Frontal cortex (tissue), 4 donors: ENCODE results near the gene TCF12. TPM values are rescaled to one million over a fixed set of nuclear protein-coding genes. Genes with fewer than 3 reads are reported as not detected.

Experiments
- DNase-seq, 2 donors: peaks; one replicate each; pipeline ENCODE4 v3.0.0; 2012; ENCODE audit warnings: low spot score in 2 of 2
- FAIRE-seq: peaks from 2 replicates; lab custom pipeline; 2012; peaks lifted over from hg19 to GRCh38; lab: Jason Lieb, UNC
- total RNA-seq: library from RNA; depleted of rRNA; stranded (reverse); fragments of >200 nt; gene quantifications from one replicate; pipeline ENCODE4 v1.2.3, GENCODE V29; 2014
- donor health status: control.
- donor health status: control.
- donor health status: control.

Gene TCF12
- total RNA-seq, 1 donor from 2014 or later, result 87.2 TPM

DNA sequence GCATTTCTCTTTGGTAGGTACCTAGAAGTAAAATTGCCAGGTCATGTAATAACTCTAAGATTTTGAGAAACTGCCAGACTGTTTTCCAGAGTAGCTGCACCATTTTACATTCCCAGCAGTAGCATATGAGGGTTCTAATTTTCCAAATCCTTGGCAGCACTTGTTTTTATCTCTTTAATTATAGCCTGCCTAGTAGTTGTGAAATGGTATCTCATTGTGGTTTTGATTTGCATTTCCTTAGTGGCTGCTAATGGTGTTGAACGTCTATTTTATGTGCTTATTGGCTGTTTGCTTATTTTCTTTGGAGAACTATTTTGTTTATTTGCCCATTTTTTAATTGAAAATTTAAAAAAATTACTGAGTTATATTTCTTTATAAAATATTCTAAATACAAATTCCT is 117.9 kb downstream of the TCF12 start:
- DNase-seq, result no peak

DNA sequence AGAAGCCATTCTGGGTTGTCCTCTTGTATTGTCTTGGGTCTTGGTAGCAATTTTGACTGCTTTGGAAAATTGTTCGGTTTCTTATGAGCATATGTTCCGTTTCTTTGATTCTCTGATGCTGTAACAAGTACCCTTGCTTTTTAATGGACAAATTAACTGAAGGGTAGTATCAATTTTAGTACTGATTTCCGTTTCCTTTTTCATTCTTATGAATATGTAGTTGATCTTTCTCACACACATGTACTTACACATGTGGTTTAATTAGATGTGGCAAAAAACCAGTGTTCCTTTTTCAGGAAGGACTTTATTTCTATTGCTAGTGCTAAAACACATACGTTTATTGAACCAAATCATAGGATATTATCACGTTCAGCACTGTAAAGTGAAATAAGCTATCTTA is 119.1 kb downstream of the TCF12 start:
- FAIRE-seq (no peak), DNase-seq (no peak)

More for the DNA sequence above, 117.9 kb downstream of the TCF12 start:
- FAIRE-seq, result no peak

DNA sequence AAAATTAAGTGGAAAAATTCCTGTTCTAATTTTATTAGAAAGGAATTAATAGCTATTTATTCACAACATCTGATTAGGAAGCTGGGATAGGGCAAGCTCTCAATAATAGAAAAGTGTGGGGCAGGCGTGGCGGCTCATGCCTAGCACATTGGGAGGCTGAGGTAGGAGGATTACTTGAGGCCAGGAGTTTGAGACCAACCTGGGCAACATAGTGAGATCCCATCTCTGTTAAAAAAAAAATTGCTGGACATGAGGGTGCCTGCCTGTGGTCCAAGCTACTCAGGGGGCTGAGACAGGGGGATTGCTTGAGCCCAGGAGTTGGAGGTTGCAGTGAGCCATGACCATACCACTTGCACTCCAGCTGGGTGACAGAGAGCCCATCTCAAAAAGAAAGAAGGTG is 119.6 kb downstream of the TCF12 start:
- no peak for DNase-seq

GRCh38 chr15:57038496-57038895 is 120.1 kb downstream of the TCF12 start:
- FAIRE-seq, result no peak

More for the DNA sequence above, 119.6 kb downstream of the TCF12 start:
- no peak for FAIRE-seq

DNA sequence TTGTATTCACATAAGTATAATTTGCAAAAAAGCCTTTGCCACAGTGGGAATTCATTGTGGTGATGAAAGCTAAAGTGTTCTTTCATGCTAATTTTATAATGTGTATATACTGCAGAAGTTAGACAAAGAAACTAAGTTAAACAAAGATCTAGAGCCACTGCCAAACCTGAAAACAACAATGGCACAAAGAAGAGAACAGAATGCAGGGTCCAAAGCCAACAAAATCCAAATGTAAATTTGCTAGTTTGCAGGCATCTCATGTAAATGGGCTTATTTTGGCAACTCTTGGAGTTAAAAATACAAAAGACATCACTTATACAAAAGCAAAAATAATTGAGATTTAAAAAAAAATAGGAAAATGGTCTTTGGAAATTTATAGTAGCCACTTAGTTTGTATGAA is 123.0 kb downstream of the TCF12 start:
- FAIRE-seq (peak; percentile 56), DNase-seq (no peak)

More at GRCh38 chr15:57038496-57038895, 120.1 kb downstream of the TCF12 start:
- no peak for DNase-seq

DNA sequence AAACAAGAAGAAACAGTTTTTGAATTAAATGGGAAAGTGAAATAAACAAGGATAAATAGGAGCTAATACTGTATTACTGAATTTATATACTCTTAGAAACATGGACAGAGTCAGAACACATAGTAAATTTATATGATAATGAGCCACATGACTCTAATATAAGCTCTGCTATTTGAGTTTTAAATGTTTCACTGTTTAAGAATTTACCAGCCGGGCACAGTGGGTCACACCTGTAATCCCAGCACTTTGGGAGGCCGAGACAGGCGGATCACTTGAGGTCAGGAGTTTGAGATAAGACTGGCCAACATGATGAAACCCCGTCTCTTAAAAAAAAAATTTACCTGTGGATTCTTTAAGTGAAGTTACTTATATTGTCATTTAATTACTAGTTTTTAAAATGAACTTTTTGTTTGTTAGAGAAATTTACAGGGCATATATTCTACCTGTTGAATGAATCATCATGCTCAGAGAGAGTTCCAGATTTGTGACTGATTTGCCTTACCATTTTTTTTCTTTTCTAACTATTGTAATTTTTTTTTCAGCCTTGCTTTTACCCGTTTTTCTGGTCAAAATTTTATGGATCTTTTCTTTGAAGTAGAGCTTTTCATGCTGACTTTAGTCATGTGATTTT is 125.7 kb downstream of the TCF12 start:
- DNase-seq (no peak), FAIRE-seq (no peak)

GRCh38 chr15:57044970-57045369 is 126.5 kb downstream of the TCF12 start:
- FAIRE-seq (no peak), DNase-seq (no peak)

DNA sequence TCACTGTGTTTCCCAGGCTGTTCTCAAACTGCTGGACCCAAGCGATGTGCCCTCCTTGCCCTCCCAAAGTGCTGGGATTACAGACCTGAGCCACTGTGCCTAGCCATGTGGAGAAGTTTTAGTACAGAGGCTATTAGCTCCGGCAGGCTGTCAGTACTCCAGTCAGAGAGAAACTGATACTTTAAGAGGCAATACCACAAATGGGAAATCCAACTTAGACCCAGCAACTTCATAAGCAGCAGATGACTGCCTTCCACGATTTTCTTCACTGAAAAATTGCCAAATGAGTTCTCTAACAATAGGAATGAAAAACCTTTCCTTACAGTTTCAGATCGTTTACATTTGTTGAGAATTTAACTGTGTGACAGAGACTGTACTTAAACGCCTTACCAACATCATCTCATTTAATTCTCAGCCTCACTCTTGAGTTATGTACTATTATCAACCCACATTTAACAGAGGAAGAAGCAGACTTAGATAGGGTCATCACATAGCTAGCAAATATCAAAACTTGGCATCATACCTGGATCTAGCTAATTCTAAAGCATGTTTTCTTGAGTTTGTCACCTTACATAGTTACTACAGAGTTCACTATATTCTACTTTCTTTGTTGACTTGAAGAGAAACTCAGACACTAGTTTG is 127.4 kb downstream of the TCF12 start:
- DNase-seq, result no peak
- FAIRE-seq, result no peak

- FAIRE-seq (no peak), DNase-seq (no peak)
Observed at GRCh38 chr15:57048930-57049549, 130.6 kb downstream of the TCF12 start.

GRCh38 chr15:57053470-57053869 is 135.0 kb downstream of the TCF12 start:
- DNase-seq, result no peak
- FAIRE-seq, result no peak

DNA sequence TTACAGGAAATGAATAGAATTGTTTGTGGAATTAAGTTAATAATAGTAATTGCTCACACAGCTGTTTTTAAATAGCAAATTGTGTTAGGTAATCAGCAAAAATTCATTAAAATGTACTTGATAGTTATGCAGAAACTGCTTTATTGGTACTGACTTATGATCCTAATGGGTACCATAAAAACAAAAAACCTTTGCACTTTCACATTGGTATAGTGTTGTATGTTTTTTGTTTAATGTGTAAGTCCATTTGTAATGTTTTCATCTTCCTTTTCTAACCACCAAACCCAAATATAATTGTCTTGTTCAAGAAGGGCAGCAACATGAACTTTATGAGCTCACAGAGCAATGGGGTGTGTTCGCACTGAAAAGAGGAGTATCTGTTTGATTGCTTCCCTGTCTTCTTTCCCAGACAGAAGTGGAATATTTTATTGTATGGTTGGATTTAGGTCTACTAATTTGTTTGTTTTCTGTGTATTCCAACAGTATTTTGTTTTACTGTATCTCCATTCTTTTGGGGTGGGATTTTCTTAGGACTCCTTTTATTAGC is 135.8 kb downstream of the TCF12 start:
- FAIRE-seq (no peak), DNase-seq (no peak)

- no peak for DNase-seq
Observed at GRCh38 chr15:57056357-57056756, 137.9 kb downstream of the TCF12 start.

GRCh38 chr15:57057134-57057930 is 138.9 kb downstream of the TCF12 start:
- no peak for DNase-seq
- no peak for FAIRE-seq

More at GRCh38 chr15:57056357-57056756, 137.9 kb downstream of the TCF12 start:
- FAIRE-seq, result no peak

DNA sequence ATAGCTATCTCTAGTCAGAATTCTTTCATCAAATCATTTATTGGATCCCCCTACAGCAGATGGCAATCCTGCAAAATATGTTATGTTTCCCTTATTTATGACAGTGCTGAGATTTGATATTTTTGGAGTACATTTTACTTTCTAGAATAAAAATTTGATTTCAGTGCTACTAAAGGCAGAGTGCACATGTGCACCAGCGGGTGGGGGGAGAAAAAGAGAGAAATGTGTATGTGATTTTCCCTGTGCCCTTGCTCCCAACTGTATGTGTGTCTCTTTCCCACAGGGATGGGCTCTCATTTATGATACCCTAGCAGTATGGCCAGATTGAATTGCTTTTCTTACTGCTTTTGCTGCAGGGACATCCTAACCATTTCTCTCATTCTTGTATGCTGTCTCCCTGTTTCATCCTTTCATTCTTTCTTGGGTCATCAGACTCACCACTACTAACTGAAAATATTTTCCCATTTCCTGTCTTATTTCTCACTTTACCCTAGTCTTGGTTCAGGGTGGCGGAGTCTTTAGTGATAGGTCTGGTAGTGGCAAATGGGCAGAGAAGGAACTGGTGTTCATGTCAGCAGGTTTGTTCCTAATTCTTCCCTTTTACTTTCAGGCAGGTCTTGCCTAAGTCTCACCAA is 140.7 kb downstream of the TCF12 start:
- DNase-seq (no peak), FAIRE-seq (no peak)

DNA sequence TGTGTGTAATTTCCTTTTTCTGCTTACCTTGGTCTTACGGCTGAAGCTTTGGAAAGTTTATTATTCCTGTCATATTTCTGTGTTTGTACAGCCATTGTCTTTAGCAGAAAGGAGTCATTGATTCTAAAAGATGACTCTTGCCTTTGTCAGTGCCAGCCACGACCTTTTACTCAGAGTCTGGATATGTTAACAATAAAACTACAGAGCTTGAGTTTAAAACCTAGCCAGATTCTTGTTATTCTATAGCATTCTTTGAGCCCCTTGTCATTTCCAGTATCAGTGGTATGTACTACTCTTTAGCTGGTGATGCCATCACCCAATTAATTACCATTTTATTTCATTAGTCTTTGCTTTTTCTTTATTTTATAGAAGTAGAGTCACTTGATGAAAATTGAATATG is 142.4 kb downstream of the TCF12 start:
- no peak for DNase-seq

DNA sequence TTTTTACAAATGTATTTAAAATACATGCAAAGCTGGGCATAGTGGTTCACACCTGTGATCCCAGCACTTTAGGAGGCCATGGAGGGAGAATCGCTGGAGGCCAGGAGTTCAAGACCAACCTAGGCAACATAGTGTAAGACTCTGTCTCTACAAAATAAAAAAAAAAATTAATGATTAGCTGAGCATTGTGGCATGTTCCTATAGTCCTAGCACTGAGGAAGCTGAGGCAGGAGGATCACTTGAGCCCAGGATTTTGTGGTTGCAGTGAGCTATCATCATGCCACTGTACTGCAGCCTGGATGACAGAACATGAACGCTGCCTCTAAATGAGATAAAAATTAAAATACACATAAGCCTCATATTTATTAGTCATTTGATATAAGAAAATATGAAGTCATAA is 142.8 kb downstream of the TCF12 start:
- FAIRE-seq (no peak), DNase-seq (no peak)

More for the DNA sequence above, 142.4 kb downstream of the TCF12 start:
- FAIRE-seq, result no peak

- FAIRE-seq (no peak), DNase-seq (no peak)
Observed at GRCh38 chr15:57061696-57062095, 143.3 kb downstream of the TCF12 start.

DNA sequence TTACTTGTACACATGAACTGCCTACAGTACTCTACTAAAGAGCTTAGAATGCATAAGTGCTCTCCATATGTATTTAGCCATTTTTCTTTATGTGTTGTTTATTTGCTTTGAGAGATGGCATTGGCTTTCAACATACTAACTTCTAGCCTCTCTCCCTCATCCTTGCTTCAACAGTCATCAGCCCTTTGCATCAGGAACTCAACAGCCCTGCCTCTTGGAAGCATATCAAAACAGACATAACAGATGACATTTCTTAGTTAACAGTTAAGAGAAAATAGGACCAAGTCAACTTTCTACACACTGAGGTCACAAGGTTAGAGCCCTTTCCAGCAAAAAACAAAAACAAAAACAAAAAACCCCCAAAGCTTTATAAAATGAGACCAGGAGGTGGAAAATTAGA is 145.6 kb downstream of the TCF12 start:
- DNase-seq (no peak), FAIRE-seq (no peak)

DNA sequence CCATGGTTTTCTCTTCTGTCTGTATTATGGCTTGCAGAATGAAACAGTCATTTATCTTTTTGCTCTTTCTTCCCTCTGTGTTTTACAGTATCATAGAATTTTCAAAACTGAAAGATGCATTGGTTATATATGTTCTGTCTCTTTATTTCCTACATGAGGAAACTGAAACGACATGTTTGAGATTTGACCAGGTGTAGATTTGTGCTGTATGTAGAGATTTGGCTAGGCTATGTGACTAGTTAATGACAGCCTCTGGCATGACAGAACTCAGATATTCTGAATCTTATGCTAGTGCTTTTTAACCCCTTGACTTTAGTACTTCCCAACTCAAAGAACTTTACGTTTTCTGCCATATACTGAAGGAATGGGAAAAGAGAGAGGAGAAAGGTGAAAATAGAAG is 151.0 kb downstream of the TCF12 start:
- DNase-seq (no peak), FAIRE-seq (no peak)

GRCh38 chr15:57070674-57071073 is 152.2 kb downstream of the TCF12 start:
- FAIRE-seq, result no peak
- no peak for DNase-seq
